MM.1S (cell line): ENCODE data around the gene RASGRF2.

Experiments
- DNase-seq: peaks from one replicate; pipeline ENCODE4 v3.0.0-alpha.2; 2015
- H2AFZ ChIP-seq: fragments of 300-600 bp; sonication (generic); 2 replicates; pipeline ENCODE4 v1.6.0; 2016; ENCODE audit warnings: antibody characterized with exemption, low read length
- H3F3A ChIP-seq: fragments of 300-600 bp; sonication (generic); 2 replicates; pipeline ENCODE4 v1.6.1; 2016; ENCODE audit warnings: mild to moderate bottlenecking, antibody characterized with exemption, low read length, moderate library complexity, mixed read lengths; ENCODE audit not compliant: insufficient read depth
- H3K27ac ChIP-seq: fragments of 300-600 bp; sonication (generic); 2 replicates; pipeline ENCODE4 v1.5.1; 2016; ENCODE audit warnings: mild to moderate bottlenecking, low read length
- H3K27me3 ChIP-seq: fragments of 300-600 bp; sonication (generic); replicated peaks from 2 replicates; pipeline ENCODE4 v1.6.0; 2016; ENCODE audit warnings: low read length; ENCODE audit not compliant: insufficient read depth
- H3K36me3 ChIP-seq: fragments of 300-600 bp; sonication (generic); replicated peaks from 2 replicates; pipeline ENCODE4 v1.6.1; 2016; ENCODE audit warnings: mild to moderate bottlenecking, low read length, mixed read lengths; ENCODE audit not compliant: insufficient read depth
- H3K4me1 ChIP-seq: fragments of 300-600 bp; sonication (generic); 2 replicates; pipeline ENCODE4 v1.6.1; 2016; ENCODE audit warnings: low read length, mixed read lengths
- H3K4me2 ChIP-seq: fragments of 300-600 bp; sonication (generic); 2 replicates; pipeline ENCODE4 v1.6.0; 2016; ENCODE audit warnings: low read depth, low read length
- H3K4me3 ChIP-seq: fragments of 300-600 bp; sonication (generic); 2 replicates; pipeline ENCODE4 v1.5.1; 2016; ENCODE audit warnings: low read length, mixed read lengths
- H3K79me2 ChIP-seq: fragments of 300-600 bp; sonication (generic); 2 replicates; pipeline ENCODE4 v1.6.1; 2016; ENCODE audit warnings: mixed run types, low read length, mixed read lengths
- H3K9ac ChIP-seq: fragments of 300-600 bp; sonication (generic); 2 replicates; pipeline ENCODE4 v1.6.1; 2016; ENCODE audit warnings: low read length, mixed read lengths
- H3K9me2 ChIP-seq: fragments of 300-600 bp; sonication (generic); replicated peaks from 2 replicates; pipeline ENCODE4 v1.6.1; 2016; ENCODE audit warnings: mild to moderate bottlenecking, low read length, mixed read lengths; ENCODE audit not compliant: insufficient read depth
- H3K9me3 ChIP-seq: fragments of 300-600 bp; sonication (generic); replicated peaks from 2 replicates; pipeline ENCODE4 v1.6.1; 2016; ENCODE audit warnings: mild to moderate bottlenecking, low read length, mixed read lengths; ENCODE audit not compliant: insufficient read depth
- H4K20me1 ChIP-seq: fragments of 300-600 bp; sonication (generic); 2 replicates; pipeline ENCODE4 v1.6.1; 2016; ENCODE audit warnings: mild to moderate bottlenecking, low read length, moderate library complexity, mixed read lengths; ENCODE audit not compliant: insufficient read depth
- CTCF ChIP-seq: fragments of 300-600 bp; sonication (generic); IDR thresholded peaks from 2 replicates; pipeline ENCODE4 v1.5.1; 2016; ENCODE audit warnings: antibody characterized with exemption, low read length, mixed read lengths
- EZH2 ChIP-seq: fragments of 300-600 bp; sonication (generic); optimal IDR thresholded peaks from 2 replicates; pipeline ENCODE3; 2017; ENCODE audit warnings: low read depth, mild to moderate bottlenecking, antibody characterized with exemption, low read length, mixed read lengths
- EZH2phosphoT487 ChIP-seq: fragments of 300-600 bp; sonication (generic); IDR thresholded peaks from 2 replicates; pipeline ENCODE4 v1.6.1; 2018; ENCODE audit warnings: antibody characterized with exemption, low read length

RASGRF2 gene

GRCh38 chr5:81195335-81195929, 235.3 kb downstream of the RASGRF2 start:
- no peak for TF ChIP-seq EZH2phosphoT487
- no peak for TF ChIP-seq CTCF
- no peak for TF ChIP-seq EZH2

GRCh38 chr5:81202655-81203054, 242.5 kb downstream of the RASGRF2 start:
- H3K79me2 ChIP-seq: no peaks in the 10 kb centered on the region
- no peaks in the 10 kb centered on the region for H4K20me1 ChIP-seq
- no peaks in the 10 kb centered on the region for H3K4me1 ChIP-seq
- H3K4me3 ChIP-seq: no peak overlapping the region
- H3K27me3 ChIP-seq: no peaks in the 10 kb centered on the region
- no peak overlapping the region for H3K9ac ChIP-seq
- H3K9me2 ChIP-seq: no peaks in the 10 kb centered on the region
- H3F3A ChIP-seq: no peaks in the 10 kb centered on the region
- no peaks in the 10 kb centered on the region for H3K9me3 ChIP-seq
- no peak overlapping the region for H2AFZ ChIP-seq
- H3K27ac ChIP-seq: no peak overlapping the region
- H3K36me3 ChIP-seq: no peaks in the 10 kb centered on the region
- no peak overlapping the region for H3K4me2 ChIP-seq
- DNase-seq: no peak
- TF ChIP-seq EZH2phosphoT487 (no peak), CTCF (no peak), EZH2 (no peak)

More at GRCh38 chr5:81195335-81195929, 235.3 kb downstream of the RASGRF2 start:
- no peaks in the 10 kb centered on the region for H3F3A ChIP-seq
- H3K36me3 ChIP-seq: no peaks in the 10 kb centered on the region
- no peaks in the 10 kb centered on the region for H3K9me3 ChIP-seq
- H3K27me3 ChIP-seq: no peaks in the 10 kb centered on the region
- H3K4me1 ChIP-seq: no peaks in the 10 kb centered on the region
- no peak for DNase-seq
- H4K20me1 ChIP-seq: no peaks in the 10 kb centered on the region
- H3K4me2 ChIP-seq: peak overlapping the region; percentile 47; the same call in 1 of the 2 replicates
- H3K79me2 ChIP-seq: no peaks in the 10 kb centered on the region
- no peak overlapping the region for H3K4me3 ChIP-seq
- H3K9me2 ChIP-seq: no peaks in the 10 kb centered on the region
- no peak overlapping the region for H3K27ac ChIP-seq
- peak overlapping the region; percentile 40 for H2AFZ ChIP-seq
- H3K9ac ChIP-seq: no peak overlapping the region

- DNase-seq: no peak
- Histone ChIP-seq H3F3A (no peaks in the 10 kb centered on the region), H3K79me2 (no peaks in the 10 kb centered on the region), H3K9me2 (no peaks in the 10 kb centered on the region), H4K20me1 (no peaks in the 10 kb centered on the region), H2AFZ (no peak overlapping the region), H3K4me1 (no peaks in the 10 kb centered on the region), H3K4me3 (no peak overlapping the region), H3K9ac (no peak overlapping the region), H3K4me2 (no peak overlapping the region), H3K9me3 (no peaks in the 10 kb centered on the region), H3K27ac (no peak overlapping the region), H3K27me3 (no peaks in the 10 kb centered on the region), H3K36me3 (no peaks in the 10 kb centered on the region)
- TF ChIP-seq EZH2phosphoT487 (no peak), EZH2 (no peak), CTCF (no peak)
Measured at GRCh38 chr5:81203729-81204128, 243.6 kb downstream of the RASGRF2 start.
